ENCODE data around the gene ITPK1.

DNA sequence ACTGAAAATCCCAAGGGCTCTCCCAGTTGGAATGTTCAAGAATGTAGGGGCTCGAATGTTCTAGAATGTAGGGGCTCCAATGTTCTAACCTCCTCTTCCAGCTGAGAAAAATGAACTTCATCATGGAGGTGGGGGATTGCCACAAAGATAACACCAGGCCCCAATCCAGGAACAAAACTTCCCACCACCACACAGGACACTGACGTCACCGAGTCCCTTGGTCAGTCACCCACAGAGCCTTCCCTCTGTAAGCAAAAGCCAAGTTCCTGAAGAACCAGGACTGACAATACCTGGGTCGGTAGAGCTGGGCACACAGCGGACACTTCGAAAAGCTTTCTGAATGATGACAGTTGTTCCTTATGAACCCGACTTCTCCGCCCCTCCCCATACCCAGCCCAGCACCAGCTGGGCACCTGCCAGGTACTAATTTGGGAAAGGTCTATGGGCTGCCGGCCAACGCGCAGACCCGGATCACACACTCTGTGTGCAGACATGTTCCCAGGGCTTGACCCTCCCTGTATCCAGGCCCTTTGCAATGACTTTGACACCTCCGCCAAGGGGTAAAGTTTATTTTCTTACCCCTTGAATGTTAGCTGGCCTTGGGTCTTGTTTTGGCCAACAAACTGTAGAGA is 18.9 kb downstream of the ITPK1 start:
- TF ChIP-seq, protein P1, sequence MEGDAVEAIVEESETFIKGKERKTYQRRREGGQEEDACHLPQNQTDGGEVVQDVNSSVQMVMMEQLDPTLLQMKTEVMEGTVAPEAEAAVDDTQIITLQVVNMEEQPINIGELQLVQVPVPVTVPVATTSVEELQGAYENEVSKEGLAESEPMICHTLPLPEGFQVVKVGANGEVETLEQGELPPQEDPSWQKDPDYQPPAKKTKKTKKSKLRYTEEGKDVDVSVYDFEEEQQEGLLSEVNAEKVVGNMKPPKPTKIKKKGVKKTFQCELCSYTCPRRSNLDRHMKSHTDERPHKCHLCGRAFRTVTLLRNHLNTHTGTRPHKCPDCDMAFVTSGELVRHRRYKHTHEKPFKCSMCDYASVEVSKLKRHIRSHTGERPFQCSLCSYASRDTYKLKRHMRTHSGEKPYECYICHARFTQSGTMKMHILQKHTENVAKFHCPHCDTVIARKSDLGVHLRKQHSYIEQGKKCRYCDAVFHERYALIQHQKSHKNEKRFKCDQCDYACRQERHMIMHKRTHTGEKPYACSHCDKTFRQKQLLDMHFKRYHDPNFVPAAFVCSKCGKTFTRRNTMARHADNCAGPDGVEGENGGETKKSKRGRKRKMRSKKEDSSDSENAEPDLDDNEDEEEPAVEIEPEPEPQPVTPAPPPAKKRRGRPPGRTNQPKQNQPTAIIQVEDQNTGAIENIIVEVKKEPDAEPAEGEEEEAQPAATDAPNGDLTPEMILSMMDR (IDR thresholded peaks at IDR 0.05) = no peak
- TF ChIP-seq POLR2A (IDR thresholded peaks at IDR 0.05) (no peak), POLR2AphosphoS5 (IDR thresholded peaks at IDR 0.05) (no peak)

All from prostate gland (tissue), 2 donors.